ENCODE measurements around the gene PHF23. TPM values are rescaled to one million over a fixed set of nuclear protein-coding genes. Genes with fewer than 3 reads are reported as not detected.

The PHF23 gene
- total and polyA plus RNA-seq, 9 donors: 19.4 to 57.7 (median 41.0) TPM

DNA sequence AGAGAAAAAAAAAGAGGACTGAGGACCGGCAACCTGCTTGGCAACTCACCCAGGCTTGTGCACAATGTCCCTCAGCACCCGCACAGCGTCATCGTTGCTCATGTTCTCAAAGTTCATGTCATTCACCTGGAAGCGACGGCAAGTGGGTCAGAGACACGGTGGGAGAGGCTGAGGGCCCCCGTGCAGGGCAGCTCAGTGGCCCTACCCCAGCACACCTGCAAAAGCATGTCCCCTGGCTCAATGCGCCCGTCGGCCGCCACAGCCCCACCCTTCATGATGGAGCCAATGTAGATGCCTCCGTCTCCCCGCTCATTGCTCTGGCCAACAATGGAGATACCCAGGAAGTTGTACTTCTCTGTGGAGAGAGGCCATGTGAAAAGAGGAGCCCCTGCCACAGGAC lies 10.3 kb downstream of the PHF23 start:
- Histone ChIP-seq H3K36me3 (no peaks in the 10 kb centered on the region), H3K27ac (no peak overlapping the region), H3K4me3 (no peak overlapping the region), H3K4me1 (ENCODE audit: insufficient read depth) (peaks cover 9% of the 10 kb centered on the region), H3K27me3 (no peaks in the 10 kb centered on the region), H3K9me3 (no peaks in the 10 kb centered on the region)
- 82 to 87% (median 85%) methylated on average over 14 of the region's 14 CpGs for WGBS, 3 donors
- intact Hi-C loops (cut with DNase I): no loop called here
- TF ChIP-seq EP300 (IDR thresholded peaks at IDR 0.05): no peak
- no peak for TF ChIP-seq POLR2A (IDR thresholded peaks at IDR 0.05)
- TF ChIP-seq, protein P1, sequence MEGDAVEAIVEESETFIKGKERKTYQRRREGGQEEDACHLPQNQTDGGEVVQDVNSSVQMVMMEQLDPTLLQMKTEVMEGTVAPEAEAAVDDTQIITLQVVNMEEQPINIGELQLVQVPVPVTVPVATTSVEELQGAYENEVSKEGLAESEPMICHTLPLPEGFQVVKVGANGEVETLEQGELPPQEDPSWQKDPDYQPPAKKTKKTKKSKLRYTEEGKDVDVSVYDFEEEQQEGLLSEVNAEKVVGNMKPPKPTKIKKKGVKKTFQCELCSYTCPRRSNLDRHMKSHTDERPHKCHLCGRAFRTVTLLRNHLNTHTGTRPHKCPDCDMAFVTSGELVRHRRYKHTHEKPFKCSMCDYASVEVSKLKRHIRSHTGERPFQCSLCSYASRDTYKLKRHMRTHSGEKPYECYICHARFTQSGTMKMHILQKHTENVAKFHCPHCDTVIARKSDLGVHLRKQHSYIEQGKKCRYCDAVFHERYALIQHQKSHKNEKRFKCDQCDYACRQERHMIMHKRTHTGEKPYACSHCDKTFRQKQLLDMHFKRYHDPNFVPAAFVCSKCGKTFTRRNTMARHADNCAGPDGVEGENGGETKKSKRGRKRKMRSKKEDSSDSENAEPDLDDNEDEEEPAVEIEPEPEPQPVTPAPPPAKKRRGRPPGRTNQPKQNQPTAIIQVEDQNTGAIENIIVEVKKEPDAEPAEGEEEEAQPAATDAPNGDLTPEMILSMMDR (IDR thresholded peaks at IDR 0.05): no peak
- DNase-seq: no peak

DNA sequence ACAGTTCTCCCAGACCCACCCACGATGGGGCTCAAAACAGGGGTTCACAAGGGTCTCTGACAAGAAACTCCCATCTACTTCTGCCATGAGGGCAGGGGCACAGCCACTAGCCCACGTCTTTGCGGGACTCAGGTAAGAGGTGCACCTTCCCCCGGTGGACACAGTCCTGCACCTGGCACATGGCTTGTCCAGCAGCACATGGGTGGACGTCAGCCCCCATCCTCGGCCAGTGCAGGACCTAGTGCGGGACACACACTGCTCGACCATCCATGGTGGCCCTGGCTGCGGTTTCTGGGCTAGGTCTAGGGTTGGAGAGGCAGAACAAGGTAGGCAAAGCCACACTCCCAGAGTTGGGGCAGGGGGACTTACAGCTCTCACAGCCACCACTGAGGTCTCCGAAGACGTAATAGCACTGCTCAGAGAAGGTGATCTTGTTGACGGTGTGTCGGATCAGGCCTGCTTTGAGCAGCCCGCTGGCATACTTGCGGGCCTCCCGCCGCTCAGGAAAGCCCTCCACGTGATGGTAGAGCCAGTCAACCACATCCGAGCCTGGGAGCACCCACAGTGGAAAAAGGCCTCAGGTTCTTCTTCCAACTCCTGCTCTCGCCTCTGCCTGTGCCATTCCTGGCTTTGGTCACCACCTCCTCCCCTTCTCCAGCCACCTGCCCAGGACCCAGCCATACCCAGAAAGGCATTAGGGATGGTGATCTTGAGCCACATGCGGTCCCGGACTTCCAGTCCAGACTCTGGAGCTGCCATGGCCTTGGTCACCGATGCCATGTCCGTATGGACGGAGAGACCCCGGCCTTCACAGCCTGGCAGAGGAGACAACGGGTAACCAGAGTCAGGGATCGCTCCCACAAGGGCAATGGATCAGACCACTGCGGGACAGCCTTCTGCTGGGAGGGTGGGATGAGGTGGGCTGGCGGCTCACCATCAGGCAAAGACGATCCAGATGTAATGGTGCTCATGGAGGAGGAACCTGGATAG lies 12.2 kb downstream of the PHF23 start:
- intact Hi-C loops (cut with DNase I): no loop called here
- no peak overlapping the region for H3K4me3 ChIP-seq
- no peak for DNase-seq
- H3K27me3 ChIP-seq: no peaks in the 10 kb centered on the region
- H3K9me3 ChIP-seq: no peaks in the 10 kb centered on the region
- H3K36me3 ChIP-seq: no peaks in the 10 kb centered on the region
- peaks cover 2% of the 10 kb centered on the region for H3K4me1 ChIP-seq (ENCODE audit: insufficient read depth)
- TF ChIP-seq EP300 (IDR thresholded peaks at IDR 0.05): no peak
- no peak for TF ChIP-seq POLR2A (IDR thresholded peaks at IDR 0.05)
- TF ChIP-seq, protein P1 (IDR thresholded peaks at IDR 0.05): no peak
- WGBS, 3 donors: 88 to 90% (median 88%) methylated on average over 29 to 31 of the region's 31 CpGs
- no peak overlapping the region for H3K27ac ChIP-seq

DNA sequence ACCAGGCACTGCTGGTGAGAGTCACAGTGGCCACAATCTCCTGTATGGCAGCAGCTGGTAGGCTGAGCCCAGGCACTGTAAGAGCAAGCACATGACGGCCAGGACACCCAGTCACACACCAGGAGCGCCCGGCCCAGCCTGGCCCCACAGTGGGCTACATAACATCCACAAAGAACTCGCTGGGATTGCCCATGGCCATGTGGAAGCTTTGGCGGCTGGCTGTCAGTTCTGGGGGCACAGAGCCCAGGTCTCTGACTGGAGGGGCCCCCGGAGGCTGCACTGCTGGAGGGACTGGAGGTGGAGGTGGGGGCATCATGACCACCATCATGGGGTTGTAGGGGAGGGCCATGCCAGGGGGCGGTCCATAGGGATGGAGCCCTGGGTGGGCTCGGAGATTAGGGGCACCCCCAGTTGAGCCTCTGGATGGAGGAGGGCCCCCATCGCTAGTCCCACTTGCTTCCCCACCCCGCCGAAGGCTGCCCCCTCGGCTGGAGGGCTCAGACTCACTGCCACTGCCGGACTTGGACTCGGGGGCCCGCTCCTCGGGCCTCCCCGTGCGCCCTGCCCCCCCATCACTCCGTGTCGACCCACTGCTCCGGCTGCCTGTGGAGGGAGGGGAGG lies 13.4 kb downstream of the PHF23 start:
- H3K27me3 ChIP-seq: no peaks in the 10 kb centered on the region
- H3K4me1 ChIP-seq (ENCODE audit: insufficient read depth): no peaks in the 10 kb centered on the region
- H3K27ac ChIP-seq: no peak overlapping the region
- no peak for TF ChIP-seq EP300 (IDR thresholded peaks at IDR 0.05)
- TF ChIP-seq POLR2A (IDR thresholded peaks at IDR 0.05): no peak
- TF ChIP-seq, protein P1 (IDR thresholded peaks at IDR 0.05): no peak
- intact Hi-C loops (cut with DNase I): no loop called here
- H3K9me3 ChIP-seq: no peaks in the 10 kb centered on the region
- WGBS, 3 donors: 66 to 75% (median 69%) methylated on average over 20 to 21 of the region's 21 CpGs
- DNase-seq: no peak
- H3K36me3 ChIP-seq: no peaks in the 10 kb centered on the region
- H3K4me3 ChIP-seq: no peak overlapping the region

DNA sequence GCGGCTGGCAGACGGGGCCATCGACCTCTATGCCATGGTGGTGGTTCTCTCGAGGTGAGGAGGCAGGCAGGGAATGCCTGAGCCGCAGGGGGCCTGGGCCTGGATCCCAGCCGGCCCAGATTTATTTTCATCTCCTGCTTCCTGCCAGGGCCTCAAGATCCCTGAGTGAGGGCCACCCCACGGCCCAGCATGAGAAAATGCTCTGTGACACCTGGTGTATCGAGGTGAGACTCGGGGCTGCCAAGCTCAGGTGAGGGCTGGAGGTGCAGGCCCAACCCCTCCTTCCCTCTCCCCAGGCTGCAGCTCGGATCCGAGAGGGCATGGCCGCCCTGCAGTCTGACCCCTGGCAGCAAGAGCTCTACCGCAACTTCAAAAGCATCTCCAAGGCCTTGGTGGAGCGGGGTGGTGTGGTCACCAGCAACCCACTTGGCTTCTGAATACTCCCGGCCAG lies 14.6 kb downstream of the PHF23 start:
- H3K4me3 ChIP-seq: no peak overlapping the region
- no peak for TF ChIP-seq EP300 (IDR thresholded peaks at IDR 0.05)
- TF ChIP-seq, protein P1 (IDR thresholded peaks at IDR 0.05): no peak
- TF ChIP-seq POLR2A (IDR thresholded peaks at IDR 0.05): no peak
- DNase-seq: no peak
- H3K27me3 ChIP-seq: no peaks in the 10 kb centered on the region
- H3K36me3 ChIP-seq: no peaks in the 10 kb centered on the region
- intact Hi-C loops (cut with DNase I): no loop called here
- H3K27ac ChIP-seq: no peak overlapping the region
- WGBS, 3 donors: 46 to 62% (median 51%) methylated on average over 11 to 15 of the region's 15 CpGs
- H3K9me3 ChIP-seq: no peaks in the 10 kb centered on the region
- no peaks in the 10 kb centered on the region for H3K4me1 ChIP-seq (ENCODE audit: insufficient read depth)

Measured in ovary (tissue), 9 donors.